ENCODE measurements around the gene SOCS7. TPM values are rescaled to one million over a fixed set of nuclear protein-coding genes. Genes with fewer than 3 reads are reported as not detected.

The SOCS7 gene
- polyA plus RNA-seq, 4 donors, result 1.6 to 14.0 (median 7.6) TPM

DNA sequence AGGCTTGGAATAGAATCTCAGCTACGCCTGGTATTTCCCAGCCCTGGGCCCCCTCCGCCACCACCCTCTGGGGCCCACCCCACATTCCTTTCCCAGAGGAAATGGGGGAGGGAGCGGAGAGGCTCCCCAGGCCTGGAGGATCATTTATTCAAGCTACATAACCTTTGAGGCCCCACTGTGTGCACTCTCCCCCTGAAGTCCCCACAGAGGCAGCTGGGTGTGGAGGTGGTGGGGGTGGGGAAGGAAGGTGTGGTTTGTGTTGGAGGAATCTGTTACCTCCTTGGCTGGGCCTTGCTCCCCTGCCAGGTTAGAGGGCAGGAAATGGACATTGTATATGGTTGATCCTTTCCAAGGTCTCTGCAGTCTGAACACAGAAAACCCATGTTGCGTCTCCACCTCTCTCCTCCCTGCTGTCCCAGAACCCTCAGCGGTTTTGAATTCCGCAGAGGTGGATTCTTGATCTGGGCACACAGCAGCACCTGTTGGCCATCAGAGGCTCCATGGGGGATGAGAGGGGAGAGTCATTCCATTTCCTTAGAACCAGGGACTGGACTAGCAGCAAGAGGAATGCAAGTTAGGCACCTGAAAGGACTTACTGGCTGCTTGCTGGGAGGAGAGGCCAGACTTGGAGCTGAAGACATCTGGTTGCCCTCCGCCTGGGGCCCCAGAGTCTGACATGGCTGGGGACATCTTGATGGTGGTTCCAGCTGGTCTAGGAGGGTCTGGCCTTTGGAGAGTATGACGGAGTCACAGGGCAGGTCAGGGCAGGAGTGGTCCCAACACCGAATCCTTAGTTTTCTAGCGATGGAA, 99.6 kb downstream of the SOCS7 start:
- Histone ChIP-seq H3K27ac (ENCODE audit: low read depth in 1 of 3, low read length in 2 of 3) (peak overlapping the region in 2 of 3 donors; percentile 77 to 82), H3K27me3 (ENCODE audit: control insufficient read depth in 3 of 3, insufficient read depth in 3 of 3, low read length in 3 of 3) (peaks cover 2 to 40% (median 10%) of the 10 kb centered on the region in 3 donors), H3K4me1 (ENCODE audit: control insufficient read depth in 3 of 3, insufficient read depth in 2 of 3, low read depth in 1 of 3, low read length in 2 of 3) (peaks cover 0 to 74% (median 0%) of the 10 kb centered on the region in 3 donors), H3K36me3 (ENCODE audit: control insufficient read depth in 3 of 3, insufficient read depth in 2 of 3, low read depth in 1 of 3, low read length in 3 of 3) (peaks cover 0 to 3% (median 0%) of the 10 kb centered on the region in 3 donors), H3K9me3 (ENCODE audit: control insufficient read depth in 2 of 2, insufficient read depth in 1 of 2, low read depth in 1 of 2, low read length in 1 of 2) (no peaks in the 10 kb centered on the region), H3K4me3 (ENCODE audit: low read depth in 1 of 3, low read length in 3 of 3) (peak overlapping the region in 1 of 3 donors; percentile 8)
- FAIRE-seq (no peak), DNase-seq (peak in 1 of 2 donors; percentile 82)
- WGBS, 3 donors, result 57 to 85% (median 66%) methylated on average over 8 to 10 of the region's 10 CpGs

DNA sequence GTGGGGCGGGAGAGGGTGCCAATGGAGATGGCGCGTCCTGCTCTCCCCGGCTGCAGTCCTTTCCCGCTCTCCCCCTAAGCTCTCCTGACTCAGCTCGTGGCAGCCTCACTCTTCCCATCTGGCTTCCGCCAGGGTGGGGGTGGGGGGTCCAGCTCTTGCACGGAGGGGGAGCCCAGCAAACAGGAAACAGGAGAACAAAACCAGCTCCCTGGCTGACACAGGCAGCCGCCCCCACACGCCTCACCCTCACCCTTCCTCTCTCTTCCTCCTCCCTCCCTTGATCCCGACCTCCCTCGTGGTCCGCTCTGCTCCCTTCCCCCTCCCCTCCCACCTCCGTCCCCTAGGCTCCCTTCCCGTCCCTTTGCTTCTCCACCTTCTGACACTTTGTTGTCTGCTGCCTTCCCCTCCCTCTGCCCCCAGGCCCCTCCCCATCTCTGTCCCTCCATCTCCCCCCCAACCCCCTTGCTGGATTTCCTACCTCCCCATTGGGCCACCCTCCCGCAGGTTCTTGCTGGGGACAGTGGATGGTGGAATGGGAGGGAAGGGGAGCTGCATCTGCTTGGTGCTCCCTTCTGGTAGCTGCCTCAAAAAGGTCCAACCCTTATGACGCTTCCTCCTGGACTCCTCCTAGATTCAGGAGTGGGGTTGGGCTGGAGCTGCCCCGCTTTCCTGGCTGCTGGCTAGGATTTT, 100.3 kb downstream of the SOCS7 start:
- peaks cover 2 to 40% (median 10%) of the 10 kb centered on the region in 3 donors for H3K27me3 ChIP-seq (ENCODE audit: control insufficient read depth in 3 of 3, insufficient read depth in 3 of 3, low read length in 3 of 3)
- H3K36me3 ChIP-seq (ENCODE audit: control insufficient read depth in 3 of 3, insufficient read depth in 2 of 3, low read depth in 1 of 3, low read length in 3 of 3), result peaks cover 0 to 8% (median 0%) of the 10 kb centered on the region in 3 donors
- no peaks in the 10 kb centered on the region for H3K9me3 ChIP-seq (ENCODE audit: control insufficient read depth in 2 of 2, insufficient read depth in 1 of 2, low read depth in 1 of 2, low read length in 1 of 2)
- peak overlapping the region in 2 of 3 donors; percentile 77 to 82 for H3K27ac ChIP-seq (ENCODE audit: low read depth in 1 of 3, low read length in 2 of 3)
- FAIRE-seq (no peak), DNase-seq (peak in 1 of 2 donors; percentile 40)
- 43 to 81% (median 68%) methylated on average over 16 to 18 of the region's 18 CpGs for WGBS, 3 donors
- H3K4me1 ChIP-seq (ENCODE audit: control insufficient read depth in 3 of 3, insufficient read depth in 2 of 3, low read depth in 1 of 3, low read length in 2 of 3), result peaks cover 0 to 75% (median 0%) of the 10 kb centered on the region in 3 donors
- peak overlapping the region in 1 of 3 donors; percentile 8 for H3K4me3 ChIP-seq (ENCODE audit: low read depth in 1 of 3, low read length in 3 of 3)

DNA sequence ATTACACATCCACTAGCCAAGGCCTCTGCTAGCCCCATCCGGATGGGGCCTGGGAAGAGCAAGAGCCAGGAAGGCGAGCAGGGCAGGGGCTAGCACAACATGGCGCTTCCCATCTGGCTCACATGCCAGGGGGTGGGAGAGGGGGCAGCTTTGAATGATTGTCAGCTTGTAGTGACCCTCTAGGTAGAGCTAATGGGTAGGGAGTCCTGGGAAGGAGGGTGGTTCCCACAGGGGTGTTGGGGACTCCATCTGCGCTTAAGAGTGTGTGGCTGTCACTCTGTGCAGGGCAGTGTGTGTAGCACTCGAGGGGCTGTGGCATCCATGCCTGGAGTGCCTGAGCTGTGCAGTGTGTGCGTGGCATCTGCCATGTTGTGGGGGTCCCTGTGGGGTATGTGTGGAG, 101.1 kb downstream of the SOCS7 start:
- 80 to 91% (median 87%) methylated on average over 6 of the region's 6 CpGs for WGBS, 3 donors
- H3K4me1 ChIP-seq (ENCODE audit: control insufficient read depth in 3 of 3, insufficient read depth in 2 of 3, low read depth in 1 of 3, low read length in 2 of 3), result peaks cover 0 to 73% (median 0%) of the 10 kb centered on the region in 3 donors
- peaks cover 2 to 40% (median 10%) of the 10 kb centered on the region in 3 donors for H3K27me3 ChIP-seq (ENCODE audit: control insufficient read depth in 3 of 3, insufficient read depth in 3 of 3, low read length in 3 of 3)
- H3K4me3 ChIP-seq (ENCODE audit: low read depth in 1 of 3, low read length in 3 of 3), result no peak overlapping the region
- H3K9me3 ChIP-seq (ENCODE audit: control insufficient read depth in 2 of 2, insufficient read depth in 1 of 2, low read depth in 1 of 2, low read length in 1 of 2), result no peaks in the 10 kb centered on the region
- DNase-seq (no peak), FAIRE-seq (no peak)
- H3K36me3 ChIP-seq (ENCODE audit: control insufficient read depth in 3 of 3, insufficient read depth in 2 of 3, low read depth in 1 of 3, low read length in 3 of 3), result peaks cover 0 to 9% (median 0%) of the 10 kb centered on the region in 3 donors
- H3K27ac ChIP-seq (ENCODE audit: low read depth in 1 of 3, low read length in 2 of 3), result peak overlapping the region in 2 of 3 donors; percentile 20 to 77

DNA sequence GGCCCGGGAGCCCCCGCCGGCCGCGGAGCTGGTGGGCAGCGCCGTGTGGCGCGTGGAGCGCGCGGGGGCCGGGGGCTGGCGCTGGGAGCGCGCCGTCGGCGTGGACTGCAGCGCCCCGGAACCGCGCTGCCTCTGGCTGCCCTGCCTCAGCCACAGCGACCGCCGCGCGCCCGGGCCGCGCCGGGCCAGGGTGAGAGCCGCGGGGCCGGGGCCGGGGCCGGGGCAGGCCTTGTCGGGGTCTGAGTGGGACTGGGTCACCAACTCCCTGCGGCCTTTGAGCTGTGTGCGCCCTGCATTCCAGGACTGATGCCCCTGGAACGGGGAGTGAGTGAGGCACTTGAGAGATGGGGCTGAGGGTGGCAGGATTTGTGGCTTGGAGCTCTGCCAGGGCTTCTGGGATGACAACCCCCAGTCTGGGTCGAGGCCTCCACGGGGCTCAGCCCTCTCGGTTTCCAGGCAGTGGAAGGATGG, 102.3 kb downstream of the SOCS7 start:
- FAIRE-seq (no peak), DNase-seq (peak in 1 of 2 donors; percentile 36)
- Histone ChIP-seq H3K9me3 (ENCODE audit: control insufficient read depth in 2 of 2, insufficient read depth in 1 of 2, low read depth in 1 of 2, low read length in 1 of 2) (no peaks in the 10 kb centered on the region), H3K4me3 (ENCODE audit: low read depth in 1 of 3, low read length in 3 of 3) (peak overlapping the region in 2 of 3 donors; percentile 27 to 49), H3K27ac (ENCODE audit: low read depth in 1 of 3, low read length in 2 of 3) (peak overlapping the region in 1 of 3 donors; percentile 65), H3K4me1 (ENCODE audit: control insufficient read depth in 3 of 3, insufficient read depth in 2 of 3, low read depth in 1 of 3, low read length in 2 of 3) (peaks cover 0 to 62% (median 0%) of the 10 kb centered on the region in 3 donors), H3K27me3 (ENCODE audit: control insufficient read depth in 3 of 3, insufficient read depth in 3 of 3, low read length in 3 of 3) (peaks cover 2 to 40% (median 10%) of the 10 kb centered on the region in 3 donors), H3K36me3 (ENCODE audit: control insufficient read depth in 3 of 3, insufficient read depth in 2 of 3, low read depth in 1 of 3, low read length in 3 of 3) (peaks cover 0 to 21% (median 0%) of the 10 kb centered on the region in 3 donors)
- 2 to 3% (median 3%) methylated on average over 22 to 44 of the region's 44 CpGs for WGBS, 3 donors

DNA sequence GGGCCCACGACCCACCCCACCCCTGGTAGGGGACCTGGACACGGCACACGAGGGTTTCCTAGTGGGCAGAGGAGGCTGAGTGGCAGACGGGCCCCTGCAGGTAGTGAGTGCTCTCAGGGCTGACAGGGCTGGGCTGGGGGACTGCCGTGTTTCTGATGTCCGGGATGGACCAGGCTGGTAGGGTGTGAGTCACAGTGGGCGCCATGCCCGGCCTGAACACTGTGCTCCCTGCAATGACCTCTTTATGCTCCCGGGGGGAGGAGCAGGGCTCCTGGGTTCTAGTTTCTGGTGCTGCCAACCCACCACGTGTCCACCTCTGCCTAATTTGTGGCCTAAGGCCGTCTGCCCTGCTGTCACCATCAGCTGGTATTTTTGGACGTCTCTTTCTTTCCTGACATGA, 102.9 kb downstream of the SOCS7 start:
- Histone ChIP-seq H3K27ac (ENCODE audit: low read depth in 1 of 3, low read length in 2 of 3) (peak overlapping the region in 1 of 3 donors; percentile 65), H3K9me3 (ENCODE audit: control insufficient read depth in 2 of 2, insufficient read depth in 1 of 2, low read depth in 1 of 2, low read length in 1 of 2) (no peaks in the 10 kb centered on the region), H3K27me3 (ENCODE audit: control insufficient read depth in 3 of 3, insufficient read depth in 3 of 3, low read length in 3 of 3) (peaks cover 2 to 40% (median 10%) of the 10 kb centered on the region in 3 donors), H3K4me3 (ENCODE audit: low read depth in 1 of 3, low read length in 3 of 3) (peak overlapping the region in 1 of 3 donors; percentile 49), H3K36me3 (ENCODE audit: control insufficient read depth in 3 of 3, insufficient read depth in 2 of 3, low read depth in 1 of 3, low read length in 3 of 3) (peaks cover 0 to 27% (median 0%) of the 10 kb centered on the region in 3 donors), H3K4me1 (ENCODE audit: control insufficient read depth in 3 of 3, insufficient read depth in 2 of 3, low read depth in 1 of 3, low read length in 2 of 3) (peaks cover 0 to 57% (median 0%) of the 10 kb centered on the region in 3 donors)
- DNase-seq (no peak), FAIRE-seq (no peak)
- WGBS, 3 donors, result 38 to 42% (median 38%) methylated on average over 12 of the region's 12 CpGs

Other genes starting within 250 kb of the SOCS7 start
- 10 to 100 TPM in 1 of 4 donors, not detected in 3; 10.3 TPM for gene TBC1D3E, start 223.9 kb upstream of the SOCS7 start, polyA plus RNA-seq
- not detected for gene TBC1D3, start 159.3 kb upstream of the SOCS7 start, polyA plus RNA-seq
- gene MRPL45, start 54.7 kb upstream of the SOCS7 start, polyA plus RNA-seq, result 10 to 100 TPM; 30.8 to 56.1 (median 41.3) TPM
- gene GPR179, start 7.9 kb upstream of the SOCS7 start, polyA plus RNA-seq, result under 1 TPM in 2 of 4 donors, not detected in 2; 0.18 to 0.28 TPM
- 10 to 100 TPM in 1 of 4 donors, 1 to 10 TPM in 2, under 1 TPM in 1; 0.89 to 10.4 (median 4.7) TPM for gene ARHGAP23, start 76.6 kb downstream of the SOCS7 start, polyA plus RNA-seq

All from small intestine (tissue), 7 donors.